GM12878 (cell line): ENCODE data around the gene UBE3C. TPM values are rescaled to one million over a fixed set of nuclear protein-coding genes. Genes with fewer than 3 reads are reported as not detected.
A peak's percentile ranks its signal among the peaks of the same experiment; 100 is the strongest.

Source experiments
- CBFB ChIP-seq: IDR thresholded peaks from 2 replicates; pipeline ENCODE4 v1.6.1; 2016; ENCODE audit warnings: antibody characterized with exemption, low read depth
- E4F1 ChIP-seq: fragments of 450-650 bp; IDR thresholded peaks from 2 replicates; pipeline ENCODE4 v1.6.1; 2018; ENCODE audit warnings: borderline replicate concordance, mild to moderate bottlenecking; ENCODE audit not compliant: partially characterized antibody
- EED ChIP-seq: sonication (generic); IDR thresholded peaks from 2 replicates; pipeline ENCODE4 v1.6.1; 2016; ENCODE audit warnings: antibody characterized with exemption, low read depth
- HDAC6 ChIP-seq: fragments of 200-600 bp; sonication (generic); IDR thresholded peaks from one replicate; pipeline ENCODE4 v1.8.0; 2017; ENCODE audit warnings: antibody characterized with exemption; ENCODE audit not compliant: unreplicated experiment
- IKZF1 ChIP-seq: fragments of 450-650 bp; conservative IDR thresholded peaks from 2 replicates; pipeline ENCODE4 v1.6.1; 2017; ENCODE audit warnings: antibody characterized with exemption, mild to moderate bottlenecking
- KDM1A ChIP-seq: fragments of 200-600 bp; sonication (generic); IDR thresholded peaks from 2 replicates; pipeline ENCODE4 v1.6.1; 2016; ENCODE audit warnings: borderline replicate concordance
- MAX ChIP-seq: IDR thresholded peaks from 2 replicates; pipeline ENCODE4 v1.6.1; 2012; ENCODE audit warnings: low read depth, low read length, improper control_type of control experiment
- MEF2B ChIP-seq: fragments of 450-650 bp; IDR thresholded peaks from 2 replicates; pipeline ENCODE4 v1.6.1; 2018; ENCODE audit warnings: mild to moderate bottlenecking, moderate library complexity; ENCODE audit not compliant: partially characterized antibody, poor library complexity, severe bottlenecking
- NFYB ChIP-seq: IDR thresholded peaks from 2 replicates; pipeline ENCODE4 v1.6.1; 2011; ENCODE audit warnings: low read depth, mild to moderate bottlenecking, low read length, improper control_type of control experiment, moderate library complexity; ENCODE audit not compliant: insufficient read depth
- NKRF ChIP-seq: fragments of 450-650 bp; conservative IDR thresholded peaks from 2 replicates; pipeline ENCODE4 v1.6.1; 2017; ENCODE audit warnings: mild to moderate bottlenecking, moderate library complexity
- PAX8 ChIP-seq: fragments of 450-650 bp; IDR thresholded peaks from 2 replicates; pipeline ENCODE4 v1.6.1; 2017; ENCODE audit warnings: mild to moderate bottlenecking, moderate library complexity
- POU2F2 ChIP-seq: IDR thresholded peaks from 3 replicates; pipeline ENCODE4 v1.6.1; 2011; ENCODE audit warnings: low read depth, mild to moderate bottlenecking, low read length, borderline replicate concordance
- RBBP5 ChIP-seq: fragments of 200-600 bp; sonication (generic); conservative IDR thresholded peaks from 2 replicates; pipeline ENCODE4 v1.6.1; 2016
- RCOR1 ChIP-seq: conservative IDR thresholded peaks from 2 replicates; pipeline ENCODE4 v1.6.1; 2012; ENCODE audit warnings: low read depth, low read length, improper control_type of control experiment
- RELA ChIP-seq: fragments of 450-650 bp; IDR thresholded peaks from 2 replicates; pipeline ENCODE4 v1.8.0; 2014; ENCODE audit warnings: borderline replicate concordance; ENCODE audit not compliant: partially characterized antibody
- REST ChIP-seq: IDR thresholded peaks from 2 replicates; pipeline ENCODE4 v1.6.1; 2012; ENCODE audit warnings: mild to moderate bottlenecking, low read depth, low read length
- SIX5 ChIP-seq: IDR thresholded peaks from 2 replicates; pipeline ENCODE4 v1.6.1; 2011; ENCODE audit warnings: mild to moderate bottlenecking, low read depth, low read length, moderate library complexity; ENCODE audit not compliant: severe bottlenecking
- SMAD5 ChIP-seq: IDR thresholded peaks from 2 replicates; pipeline ENCODE4 v1.6.1; 2016; ENCODE audit warnings: antibody characterized with exemption, low read depth
- SMC3 ChIP-seq: IDR thresholded peaks from 2 replicates; pipeline ENCODE4 v1.6.1; 2011; ENCODE audit warnings: low read length, improper control_type of control experiment, borderline replicate concordance
- SREBF2 ChIP-seq: IDR thresholded peaks from 2 replicates; pipeline ENCODE4 v1.6.1; 2012; ENCODE audit warnings: mild to moderate bottlenecking, low read length
- SUZ12 ChIP-seq: fragments of 200-600 bp; sonication (generic); IDR thresholded peaks from one replicate; pipeline ENCODE4 v1.6.1; 2018; ENCODE audit warnings: antibody characterized with exemption, mild to moderate bottlenecking; ENCODE audit not compliant: unreplicated experiment
- ZNF207 ChIP-seq: fragments of 450-650 bp; IDR thresholded peaks from 2 replicates; pipeline ENCODE4 v1.6.1; 2014; ENCODE audit warnings: antibody characterized with exemption, mild to moderate bottlenecking, borderline replicate concordance
- ZNF274 ChIP-seq: IDR thresholded peaks from one replicate; pipeline ENCODE4 v1.8.0; 2011; ENCODE audit not compliant: insufficient read length, insufficient read depth
- ZSCAN29 ChIP-seq: fragments of 450-650 bp; IDR thresholded peaks from 2 replicates; pipeline ENCODE4 v1.6.1; 2017; ENCODE audit warnings: mild to moderate bottlenecking, moderate library complexity
- ZZZ3 ChIP-seq: IDR thresholded peaks from 2 replicates; pipeline ENCODE4 v1.6.1; 2011; ENCODE audit warnings: low read depth; ENCODE audit not compliant: control insufficient read depth, insufficient read length
- polyA plus RNA-seq, 11 experiments: library from polyadenylated mRNA; depleted of rRNA in 4 of 11; unstranded in 6 of 11; stranded (reverse) in 5 of 11; fragments of >200 nt; fragmentation: Nextera tagmentation in 4 of 11; fragmentation: Illumina TruSeq in 1 of 11; extraction: Ambion mirVana in 4 of 11; extraction: Trizol in 1 of 11; gene quantifications; 1 replicate in 1 of 11; 2 replicates in 10 of 11; pipeline versions ENCODE4 v1.2.1 to v1.2.3, GENCODE V29; 2011 to 2016; ENCODE audit warnings: inconsistent platforms in 2 of 11, missing spikeins in 2 of 11, low read depth in 1 of 11
- total RNA-seq, 4 experiments: library from RNA; depleted of rRNA in 3 of 4; stranded (reverse); fragments of >200 nt in 3 of 4; fragmentation: Illumina TruSeq in 1 of 4; extraction: Trizol in 1 of 4; gene quantifications; 2 replicates each; pipeline versions ENCODE4 v1.2.1 to v1.2.3, GENCODE V29; 2013 to 2021

UBE3C gene
- total and polyA plus RNA-seq, 10 of the 15 experiments (the other 5 are each of a cell fraction or from before 2014, with no cell fraction given): 7.9 to 65.9 (median 45.2) TPM

- no peak for TF ChIP-seq SUZ12
- no peak for TF ChIP-seq KDM1A
- no peak for TF ChIP-seq SIX5
- no peak for TF ChIP-seq PAX8
- no peak for TF ChIP-seq SMAD5
- TF ChIP-seq MEF2B: no peak
- no peak for TF ChIP-seq IKZF1
- no peak for TF ChIP-seq HDAC6
- TF ChIP-seq RELA: no peak
- no peak for TF ChIP-seq ZNF274
- TF ChIP-seq RBBP5: no peak
- TF ChIP-seq POU2F2: peak; percentile 27; the same call in 1 of the 3 replicates
- no peak for TF ChIP-seq E4F1
- TF ChIP-seq NFYB: no peak
- no peak for TF ChIP-seq ZZZ3
- TF ChIP-seq SREBF2: no peak
- no peak for TF ChIP-seq EED
- TF ChIP-seq CBFB: no peak
- no peak for TF ChIP-seq ZSCAN29
- TF ChIP-seq NKRF: no peak
- TF ChIP-seq ZNF207: no peak
- TF ChIP-seq REST: no peak
- TF ChIP-seq MAX: no peak
- no peak for TF ChIP-seq RCOR1
- peak; percentile 56; the same call in 1 of the 2 replicates for TF ChIP-seq SMC3
These were observed 112.0 kb downstream of the UBE3C start (continued) for GRCh38 chr7:157250605-157251228.
